Thymus (tissue), 11 donors: ENCODE measurements around the gene KMT2C. TPM values are rescaled to one million over a fixed set of nuclear protein-coding genes. Genes with fewer than 3 reads are reported as not detected.
"Not testable (repeated sequence)": the region's sequence is repeated elsewhere in the genome, so short reads cannot be mapped to it uniquely, and the experiment has no call there.

Experiments
- DNase-seq, 9 donors: peaks; one replicate each; pipeline ENCODE4 v3.0.0-alpha.2; 2013; ENCODE audit warnings: low spot score in 9 of 9, low read depth in 6 of 9, missing footprints in 1 of 9
- H3K27ac ChIP-seq, 2 donors: one replicate each; pipeline ENCODE4 v1.5.1; 2013; ENCODE audit warnings: control low read depth in 1 of 2, low read depth in 1 of 2, low read length in 1 of 2, mild to moderate bottlenecking in 1 of 2, moderate library complexity in 1 of 2
- H3K27me3 ChIP-seq, 2 donors: one replicate each; pipeline ENCODE4 v1.5.1; 2013; ENCODE audit warnings: low read length in 1 of 2; ENCODE audit not compliant: control insufficient read depth in 2 of 2, insufficient read depth in 1 of 2
- H3K36me3 ChIP-seq, 2 donors: one replicate each; pipeline ENCODE4 v1.5.1; 2013; ENCODE audit warnings: low read length in 1 of 2, mild to moderate bottlenecking in 1 of 2, moderate library complexity in 1 of 2; ENCODE audit not compliant: control insufficient read depth in 2 of 2, insufficient read depth in 2 of 2
- H3K4me1 ChIP-seq, 2 donors: one replicate each; pipeline ENCODE4 v1.5.1; 2013; ENCODE audit warnings: low read length in 2 of 2; ENCODE audit not compliant: control insufficient read depth in 2 of 2, insufficient read depth in 2 of 2
- H3K4me3 ChIP-seq, 2 donors: one replicate each; pipeline ENCODE4 v1.5.1; 2013; ENCODE audit warnings: low read length in 2 of 2, control low read depth in 1 of 2, mild to moderate bottlenecking in 1 of 2
- H3K9me3 ChIP-seq, 2 donors: one replicate each; pipeline ENCODE4 v1.5.1; 2013; ENCODE audit warnings: low read length in 1 of 2, mild to moderate bottlenecking in 1 of 2; ENCODE audit not compliant: control insufficient read depth in 2 of 2, insufficient read depth in 1 of 2
- WGBS: extraction: QIAGEN DNeasy Blood & Tissue Kit; methylation state at CpG from one replicate; pipeline ENCODE4 v1.1.7; 2013; 5-methylcytosine and 5-hydroxymethylcytosine counted together
- polyA plus RNA-seq: library from polyadenylated mRNA; stranded (reverse); fragments of 200-250 nt; gene quantifications from one replicate; pipeline ENCODE4 v1.2.3, GENCODE V29; 2013
- total RNA-seq: library from RNA; stranded (reverse); fragments of 120-200 nt; gene quantifications from one replicate; pipeline ENCODE4 v1.2.4, GENCODE V29; 2013
- donor health status: healthy.

KMT2C gene
- total and polyA plus RNA-seq, 2 donors = 14.4 to 26.2 TPM

GRCh38 chr7:152395112-152395511 lies 40.7 kb downstream of the KMT2C start:
- WGBS = 88% methylated on average over 7 of the region's 7 CpGs
- Histone ChIP-seq H3K4me3 (no peak overlapping the region), H3K9me3 (peaks cover 0 to 1% of the 10 kb centered on the region in 2 donors), H3K4me1 (no peaks in the 10 kb centered on the region), H3K36me3 (no peaks in the 10 kb centered on the region), H3K27ac (no peak overlapping the region), H3K27me3 (no peaks in the 10 kb centered on the region)
- DNase-seq = no peak

DNA sequence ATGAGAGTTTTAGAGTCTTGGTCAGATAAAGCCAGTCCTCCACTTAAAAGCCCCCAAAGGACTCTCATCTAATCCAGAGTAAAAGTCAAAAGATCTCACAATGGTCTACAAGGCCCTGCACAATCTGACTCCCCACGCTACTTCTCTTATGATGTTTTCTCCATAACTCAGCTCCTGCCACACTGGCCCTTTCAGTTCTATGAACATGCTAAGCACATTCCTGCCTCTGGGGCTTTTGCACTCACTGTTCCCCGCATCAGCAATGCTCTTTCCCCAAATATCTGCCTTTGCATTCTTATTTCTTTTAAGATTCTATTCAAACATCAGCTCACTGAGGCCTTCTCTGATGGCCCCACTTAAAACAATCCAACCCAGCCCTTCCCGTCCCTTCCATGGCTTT lies 41.6 kb downstream of the KMT2C start:
- DNase-seq = not testable (repeated sequence)

DNA sequence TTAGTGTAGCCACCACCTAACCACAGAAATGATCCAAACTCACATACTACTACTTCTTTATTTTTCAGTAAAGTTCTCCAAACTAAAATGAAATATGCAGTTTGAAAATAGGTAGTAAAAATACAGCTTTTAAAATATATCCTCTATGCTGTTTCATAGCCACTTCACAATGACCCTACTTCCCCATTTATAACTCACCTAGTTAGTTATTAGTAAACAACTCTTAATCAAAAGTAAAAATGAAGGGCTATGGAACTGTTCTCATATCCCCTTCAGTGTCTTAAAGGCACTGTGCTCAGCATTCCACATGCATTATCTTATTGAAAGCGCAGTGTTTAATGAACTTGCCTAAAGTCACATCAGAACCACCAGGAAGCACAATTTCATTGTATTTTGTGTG lies 43.5 kb downstream of the KMT2C start:
- no peaks in the 10 kb centered on the region for H3K27me3 ChIP-seq
- H3K9me3 ChIP-seq = peaks cover 0 to 1% of the 10 kb centered on the region in 2 donors
- WGBS = 95% methylated on average over 1 of the region's 1 CpG
- H3K4me3 ChIP-seq = no peak overlapping the region
- no peak for DNase-seq
- no peaks in the 10 kb centered on the region for H3K4me1 ChIP-seq
- no peak overlapping the region for H3K27ac ChIP-seq
- H3K36me3 ChIP-seq = no peaks in the 10 kb centered on the region

More for the DNA sequence above, 41.6 kb downstream of the KMT2C start:
- H3K9me3 ChIP-seq, H3K27me3 ChIP-seq, H3K36me3 ChIP-seq, H3K4me3 ChIP-seq, H3K27ac ChIP-seq, H3K4me1 ChIP-seq: not testable (repeated sequence)
- WGBS = 85% methylated on average over 3 of the region's 3 CpGs

DNA sequence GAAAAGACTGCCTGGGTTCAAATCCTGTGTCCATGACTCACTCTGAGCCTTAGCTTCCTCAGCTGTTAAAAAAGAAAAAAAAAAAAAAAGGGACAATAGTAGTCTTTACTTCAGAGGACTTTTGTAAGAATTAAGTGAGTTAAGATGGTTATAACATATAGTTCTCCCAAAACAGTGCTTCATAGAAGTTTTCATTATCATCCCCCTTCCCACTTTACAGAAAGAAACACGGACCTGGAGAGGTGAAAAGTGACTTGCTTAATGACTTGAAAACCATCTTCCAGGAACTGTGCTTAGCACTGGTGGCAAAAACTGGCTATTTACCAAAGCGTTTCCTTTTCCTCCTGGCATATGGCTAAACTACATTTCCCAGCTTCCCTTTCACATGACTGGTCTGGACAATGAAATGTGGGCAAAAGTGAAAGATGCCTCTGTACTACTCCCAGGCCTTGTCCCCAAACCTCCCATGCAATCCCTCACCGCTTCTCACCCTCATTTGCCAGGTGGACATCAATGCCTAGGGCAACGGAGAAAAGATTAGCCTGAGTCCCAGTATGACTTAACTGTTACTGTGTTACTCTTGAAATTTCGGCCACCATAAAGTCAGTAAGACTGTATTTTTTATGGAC lies 49.6 kb downstream of the KMT2C start:
- 65% methylated on average over 4 of the region's 5 CpGs for WGBS
- not testable (repeated sequence) for H3K9me3 ChIP-seq, H3K27ac ChIP-seq, H3K4me1 ChIP-seq, H3K27me3 ChIP-seq, H3K4me3 ChIP-seq, DNase-seq, H3K36me3 ChIP-seq

DNA sequence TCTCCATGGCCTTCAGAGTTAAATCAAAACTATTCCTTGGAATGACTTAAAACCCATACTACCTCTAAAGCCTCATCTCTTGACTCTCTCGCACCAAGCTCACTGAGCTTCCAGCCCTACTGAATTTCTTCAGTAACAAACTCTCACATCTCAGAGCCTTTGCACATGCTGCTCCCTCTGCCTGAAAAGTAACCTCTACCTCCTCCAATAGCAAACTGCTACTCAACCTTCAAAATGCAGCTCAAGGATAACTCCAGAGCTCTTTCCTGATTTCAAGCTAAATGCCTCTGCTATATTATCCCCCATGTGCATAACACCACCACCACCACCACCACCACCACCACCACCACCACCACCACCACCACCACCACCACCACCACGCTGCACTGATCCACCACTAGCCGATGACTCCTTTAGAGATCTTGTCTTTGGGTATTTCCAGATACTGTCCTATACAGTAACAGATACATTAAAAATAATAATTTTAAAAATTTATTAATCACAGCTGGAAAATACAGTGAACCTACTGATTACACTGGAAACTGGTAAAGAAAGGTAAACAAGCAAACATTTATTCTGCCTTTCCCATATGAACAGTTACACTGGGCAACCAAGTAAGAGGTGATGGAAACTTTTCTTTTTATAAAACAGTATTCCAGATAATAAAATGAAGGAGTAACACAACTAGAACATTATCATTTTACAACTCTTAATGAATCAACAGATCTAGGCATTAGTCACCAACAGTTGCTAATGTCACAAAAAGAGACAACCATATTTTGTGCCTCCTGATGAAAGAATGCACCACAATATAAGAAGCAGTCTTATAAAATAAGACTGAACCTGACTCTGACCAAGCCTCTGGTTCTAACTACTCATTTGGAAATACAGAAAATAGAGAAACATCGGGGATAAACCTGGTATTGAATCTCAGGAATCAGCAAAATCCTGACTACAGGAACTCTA lies 51.3 kb downstream of the KMT2C start:
- H3K27me3 ChIP-seq, H3K4me3 ChIP-seq, H3K4me1 ChIP-seq, H3K9me3 ChIP-seq, DNase-seq, H3K36me3 ChIP-seq, H3K27ac ChIP-seq: not testable (repeated sequence)
- 62% methylated on average over 4 of the region's 4 CpGs for WGBS

DNA sequence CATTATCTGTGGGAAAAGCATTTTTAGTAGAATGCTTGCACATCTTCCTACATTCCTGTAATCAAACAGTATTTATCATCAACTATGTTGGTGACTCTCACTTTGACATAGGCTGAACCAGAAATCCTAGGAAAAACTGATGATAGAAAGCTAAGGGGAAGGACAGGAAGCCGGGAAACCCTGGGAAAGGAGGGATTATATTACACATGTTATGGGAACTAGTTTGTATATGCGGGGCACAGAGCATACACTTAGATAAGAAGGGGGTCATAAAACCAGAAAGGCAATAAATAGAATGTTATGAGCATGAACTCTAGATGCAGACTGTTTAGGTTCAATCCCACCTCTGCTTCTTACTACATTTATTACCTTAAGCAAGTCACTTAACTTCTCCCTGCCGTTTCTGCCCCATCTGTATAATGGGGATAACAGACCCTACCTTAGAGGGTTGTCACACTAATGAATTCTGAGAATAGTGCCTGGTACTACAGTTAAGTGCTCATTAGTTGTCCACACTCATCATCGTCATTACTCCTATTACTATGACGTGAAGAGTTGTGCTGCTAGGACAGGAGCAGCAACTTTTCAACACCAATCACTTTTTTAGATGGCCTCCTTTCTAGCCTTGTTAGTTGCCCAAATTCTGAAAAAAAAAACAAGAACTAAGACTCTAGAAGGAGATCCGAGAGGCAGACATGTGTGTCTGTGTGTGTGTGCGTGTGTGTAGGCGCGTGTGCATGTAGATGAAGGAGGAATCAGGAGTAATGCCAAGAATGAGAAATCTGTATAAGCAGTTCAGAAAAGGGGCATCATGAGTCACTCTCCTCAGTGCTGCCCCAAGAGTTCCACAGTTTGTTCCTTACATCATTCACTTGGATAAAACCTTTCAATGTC lies 52.2 kb downstream of the KMT2C start:
- Histone ChIP-seq H3K27me3 (no peaks in the 10 kb centered on the region), H3K27ac (no peak overlapping the region), H3K4me3 (no peak overlapping the region), H3K4me1 (no peaks in the 10 kb centered on the region), H3K36me3 (no peaks in the 10 kb centered on the region), H3K9me3 (peaks cover 2 to 7% of the 10 kb centered on the region in 2 donors)
- 85% methylated on average over 9 of the region's 9 CpGs for WGBS
- DNase-seq = no peak

- H3K4me3 ChIP-seq = no peak overlapping the region
- DNase-seq = no peak
- H3K9me3 ChIP-seq = peaks cover 2 to 10% of the 10 kb centered on the region in 2 donors
- no peaks in the 10 kb centered on the region for H3K36me3 ChIP-seq
- no peaks in the 10 kb centered on the region for H3K27me3 ChIP-seq
- H3K4me1 ChIP-seq = no peaks in the 10 kb centered on the region
- 71% methylated on average over 1 of the region's 1 CpG for WGBS
- no peak overlapping the region for H3K27ac ChIP-seq
These were observed 53.6 kb downstream of the KMT2C start for GRCh38 chr7:152382244-152382643.

DNA sequence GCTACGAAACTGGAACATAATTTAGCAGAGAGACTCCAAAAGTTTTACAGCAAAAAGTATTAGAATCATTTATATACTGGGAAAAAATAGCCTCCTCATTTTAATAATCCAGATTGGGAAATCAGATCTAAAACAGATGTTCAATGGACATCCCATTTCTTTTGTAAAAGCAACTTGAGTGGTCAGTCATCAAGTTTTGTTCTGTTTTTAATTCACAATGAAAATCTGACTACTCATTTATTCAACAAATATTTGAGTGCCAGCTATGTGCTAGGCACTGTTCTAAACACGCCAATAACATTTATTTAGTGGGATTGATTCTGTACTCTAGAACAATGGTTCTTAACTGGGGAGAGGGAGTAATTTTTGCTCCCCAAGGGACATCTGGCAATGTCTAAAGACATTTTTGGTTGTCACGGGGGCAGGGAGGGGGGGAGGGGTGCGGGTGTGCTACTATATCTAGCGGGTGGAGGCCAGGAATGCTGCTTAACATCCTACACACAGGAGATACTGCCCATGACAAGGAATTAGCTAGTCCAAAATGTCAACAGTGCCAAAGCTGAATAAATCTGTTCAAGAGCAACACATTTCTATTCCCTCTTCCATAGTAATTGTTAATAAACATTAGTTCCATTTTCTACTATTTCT lies 54.7 kb downstream of the KMT2C start:
- not testable (repeated sequence) for H3K27me3 ChIP-seq, H3K4me1 ChIP-seq, H3K27ac ChIP-seq, DNase-seq, H3K36me3 ChIP-seq, H3K4me3 ChIP-seq
- peaks cover 0 to 11% of the 10 kb centered on the region in 2 donors for H3K9me3 ChIP-seq
- WGBS = 80% methylated on average over 5 of the region's 5 CpGs
